ENCODE data around the gene LRG1.

GRCh38 chr19:4498694-4499093 lies 41.1 kb downstream of the LRG1 start:
- no peak for TF ChIP-seq POLR2A (IDR thresholded peaks at IDR 0.05; ENCODE audit: low read depth)
- TF ChIP-seq, protein P1, sequence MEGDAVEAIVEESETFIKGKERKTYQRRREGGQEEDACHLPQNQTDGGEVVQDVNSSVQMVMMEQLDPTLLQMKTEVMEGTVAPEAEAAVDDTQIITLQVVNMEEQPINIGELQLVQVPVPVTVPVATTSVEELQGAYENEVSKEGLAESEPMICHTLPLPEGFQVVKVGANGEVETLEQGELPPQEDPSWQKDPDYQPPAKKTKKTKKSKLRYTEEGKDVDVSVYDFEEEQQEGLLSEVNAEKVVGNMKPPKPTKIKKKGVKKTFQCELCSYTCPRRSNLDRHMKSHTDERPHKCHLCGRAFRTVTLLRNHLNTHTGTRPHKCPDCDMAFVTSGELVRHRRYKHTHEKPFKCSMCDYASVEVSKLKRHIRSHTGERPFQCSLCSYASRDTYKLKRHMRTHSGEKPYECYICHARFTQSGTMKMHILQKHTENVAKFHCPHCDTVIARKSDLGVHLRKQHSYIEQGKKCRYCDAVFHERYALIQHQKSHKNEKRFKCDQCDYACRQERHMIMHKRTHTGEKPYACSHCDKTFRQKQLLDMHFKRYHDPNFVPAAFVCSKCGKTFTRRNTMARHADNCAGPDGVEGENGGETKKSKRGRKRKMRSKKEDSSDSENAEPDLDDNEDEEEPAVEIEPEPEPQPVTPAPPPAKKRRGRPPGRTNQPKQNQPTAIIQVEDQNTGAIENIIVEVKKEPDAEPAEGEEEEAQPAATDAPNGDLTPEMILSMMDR (IDR thresholded peaks at IDR 0.05), result no peak
